Measurements from ENCODE around the gene KRTAP4-11.

DNA sequence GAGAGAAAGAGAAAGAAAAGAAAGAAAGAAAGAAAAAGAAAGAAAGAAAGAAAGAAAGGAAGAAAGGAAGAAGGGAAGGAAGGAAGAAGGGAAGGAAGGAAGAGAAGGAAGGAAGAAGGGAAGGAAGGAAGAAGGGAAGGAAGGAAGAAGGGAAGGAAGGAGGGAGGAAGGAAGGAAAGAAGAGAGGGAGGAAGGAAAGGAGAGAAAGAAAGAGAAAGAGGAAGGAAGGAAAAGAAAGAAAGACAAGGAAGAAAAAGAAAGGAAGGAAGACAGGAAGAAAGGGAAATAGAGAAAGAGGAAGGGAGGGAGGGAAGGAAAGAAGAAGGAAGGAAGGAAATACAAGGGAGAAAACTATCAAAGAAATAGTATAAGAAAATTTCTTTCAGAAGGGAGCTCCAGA, 41.4 kb downstream of the KRTAP4-11 start:
- TF ChIP-seq EZH2 (IDR thresholded peaks at IDR 0.05; ENCODE audit: borderline replicate concordance, low read depth, low read length, poor library complexity, severe bottlenecking) = no peak
- TF ChIP-seq, protein P1, sequence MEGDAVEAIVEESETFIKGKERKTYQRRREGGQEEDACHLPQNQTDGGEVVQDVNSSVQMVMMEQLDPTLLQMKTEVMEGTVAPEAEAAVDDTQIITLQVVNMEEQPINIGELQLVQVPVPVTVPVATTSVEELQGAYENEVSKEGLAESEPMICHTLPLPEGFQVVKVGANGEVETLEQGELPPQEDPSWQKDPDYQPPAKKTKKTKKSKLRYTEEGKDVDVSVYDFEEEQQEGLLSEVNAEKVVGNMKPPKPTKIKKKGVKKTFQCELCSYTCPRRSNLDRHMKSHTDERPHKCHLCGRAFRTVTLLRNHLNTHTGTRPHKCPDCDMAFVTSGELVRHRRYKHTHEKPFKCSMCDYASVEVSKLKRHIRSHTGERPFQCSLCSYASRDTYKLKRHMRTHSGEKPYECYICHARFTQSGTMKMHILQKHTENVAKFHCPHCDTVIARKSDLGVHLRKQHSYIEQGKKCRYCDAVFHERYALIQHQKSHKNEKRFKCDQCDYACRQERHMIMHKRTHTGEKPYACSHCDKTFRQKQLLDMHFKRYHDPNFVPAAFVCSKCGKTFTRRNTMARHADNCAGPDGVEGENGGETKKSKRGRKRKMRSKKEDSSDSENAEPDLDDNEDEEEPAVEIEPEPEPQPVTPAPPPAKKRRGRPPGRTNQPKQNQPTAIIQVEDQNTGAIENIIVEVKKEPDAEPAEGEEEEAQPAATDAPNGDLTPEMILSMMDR (conservative IDR thresholded peaks at IDR 0.05; ENCODE audit: low read depth, low read length) = no peak
